Gastrocnemius medialis (tissue), 4 donors: ENCODE data around the gene HEXIM2. TPM values are rescaled to one million over a fixed set of nuclear protein-coding genes. Genes with fewer than 3 reads are reported as not detected.
A peak's percentile ranks its signal among the peaks of the same experiment; 100 is the strongest.

ENCODE experiments used
- ATAC-seq, 2 donors: fragments of 150-250 bp; one replicate each; pipeline ENCODE4 v1.9.1; 2016
- DNase-seq, 2 donors: peaks; one replicate each; pipeline ENCODE4 v3.0.0-alpha.2; 2019
- H3K27ac ChIP-seq, 4 donors: fragments of 200-600 bp; sonication (generic); 1 replicate in 1 of 4; 2 replicates in 3 of 4; pipeline ENCODE4 v1.5.1; 2016 to 2018; ENCODE audit warnings: mild to moderate bottlenecking in 2 of 4, moderate library complexity in 1 of 4
- H3K27me3 ChIP-seq, 3 donors: fragments of 200-600 bp; sonication (generic) in 2 of 3; 1 replicate in 1 of 3; 2 replicates in 2 of 3; pipeline versions ENCODE4 v1.5.1 to v1.6.0; 2016 to 2019; ENCODE audit warnings: mild to moderate bottlenecking in 1 of 3, moderate library complexity in 1 of 3
- H3K36me3 ChIP-seq, 2 donors: fragments of 200-600 bp; sonication (generic) in 1 of 2; one replicate each; pipeline ENCODE4 v1.5.1; 2017 to 2018
- H3K4me1 ChIP-seq, 2 donors: fragments of 200-600 bp; sonication (generic) in 1 of 2; one replicate each; pipeline ENCODE4 v1.5.1; 2016 to 2017; ENCODE audit warnings: mild to moderate bottlenecking in 2 of 2
- H3K4me3 ChIP-seq, 4 donors: fragments of 200-600 bp; sonication (generic) in 3 of 4; 1 replicate in 1 of 4; 2 replicates in 3 of 4; pipeline ENCODE4 v1.5.1; 2016 to 2019; ENCODE audit warnings: mild to moderate bottlenecking in 2 of 4
- H3K9me3 ChIP-seq, 3 donors: fragments of 200-600 bp; sonication (generic) in 2 of 3; 1 replicate in 1 of 3; 2 replicates in 2 of 3; pipeline ENCODE4 v1.5.1; 2016 to 2019
- POLR2A ChIP-seq, 2 donors: fragments of 450-650 bp; IDR thresholded peaks; one replicate each; pipeline ENCODE4 v1.6.1; 2017; ENCODE audit warnings: antibody characterized with exemption in 2 of 2, mild to moderate bottlenecking in 2 of 2, moderate library complexity in 2 of 2
- in situ Hi-C, 4 donors: fragments of 200-750 bp; cut with MboI; loops; one replicate each; pipeline versions ENCODE4 v1.15.0 to v1.8.0; 2017; ENCODE audit warnings: low sequenced_read_pairs in 4 of 4
- intact Hi-C: fragments of 100-400 bp; cut with DNase I; formaldehyde crosslinking; loops from one replicate; pipeline ENCODE4 v1.15.1; 2023; ENCODE audit warnings: low total_unique reads
- total RNA-seq, 4 donors: library from RNA; depleted of rRNA; stranded (reverse); fragments of >200 nt; gene quantifications; one replicate each; pipeline versions ENCODE4 v1.1.0 to v1.2.3, GENCODE V29; 2016
- TF ChIP-seq, protein P1 (sequence below), 5 experiments: fragments of 450-650 bp in 3 of 5; fragments of 200-600 bp in 2 of 5; sonication (generic) in 2 of 5; IDR thresholded peaks in 4 of 5; conservative IDR thresholded peaks in 1 of 5; 1 replicate in 4 of 5; 2 replicates in 1 of 5; pipeline ENCODE4 v1.5.1; 2016 to 2019; ENCODE audit warnings: antibody characterized with exemption in 5 of 5, mild to moderate bottlenecking in 3 of 5, moderate library complexity in 3 of 5

Gene HEXIM2
- total RNA-seq, 4 donors from 2014 or later = 31.4 to 70.8 (median 64.9) TPM

DNA sequence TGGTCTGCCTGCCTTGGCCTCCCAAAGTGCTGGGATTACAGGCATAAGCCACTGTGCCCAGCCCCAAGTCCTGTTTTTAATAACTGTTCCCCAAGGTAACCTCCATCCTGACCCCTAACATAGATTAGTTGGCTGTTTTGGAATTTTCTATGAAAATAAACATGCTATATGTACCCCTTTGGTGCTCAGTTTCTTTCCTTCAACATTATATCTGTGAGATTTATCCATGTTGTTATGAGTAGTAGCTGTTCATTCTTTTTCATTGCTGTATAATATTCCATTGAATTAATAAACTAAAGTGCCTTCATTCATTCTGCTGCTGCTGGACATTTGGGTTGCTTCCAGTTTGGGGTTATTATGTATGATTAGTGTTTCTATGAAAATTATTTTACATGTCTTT lies 33.7 kb downstream of the HEXIM2 start:
- ATAC-seq = no peak
- Histone ChIP-seq H3K27me3 (no peaks in the 10 kb centered on the region), H3K27ac (no peak overlapping the region), H3K4me3 (no peak overlapping the region), H3K4me1 (peaks cover 0 to 6% of the 10 kb centered on the region in 2 donors), H3K36me3 (no peaks in the 10 kb centered on the region), H3K9me3 (no peaks in the 10 kb centered on the region)
- in situ Hi-C loops = loop anchor here (5.0 to 10.0 kb wide), 3 partner anchors 53 to 61 kb away; partner anchors contain the start of genes ACBD4 (in 3 of the 4) and PLCD3 (in 1 of the 4)
- intact Hi-C loops = loop anchor here (2.0 to 10.0 kb wide), 2 partner anchors 19 to 281 kb away; partner anchors contain the start of gene GFAP
- no peak for DNase-seq
- no peak for TF ChIP-seq POLR2A (IDR thresholded peaks at IDR 0.05)
- TF ChIP-seq, protein P1, sequence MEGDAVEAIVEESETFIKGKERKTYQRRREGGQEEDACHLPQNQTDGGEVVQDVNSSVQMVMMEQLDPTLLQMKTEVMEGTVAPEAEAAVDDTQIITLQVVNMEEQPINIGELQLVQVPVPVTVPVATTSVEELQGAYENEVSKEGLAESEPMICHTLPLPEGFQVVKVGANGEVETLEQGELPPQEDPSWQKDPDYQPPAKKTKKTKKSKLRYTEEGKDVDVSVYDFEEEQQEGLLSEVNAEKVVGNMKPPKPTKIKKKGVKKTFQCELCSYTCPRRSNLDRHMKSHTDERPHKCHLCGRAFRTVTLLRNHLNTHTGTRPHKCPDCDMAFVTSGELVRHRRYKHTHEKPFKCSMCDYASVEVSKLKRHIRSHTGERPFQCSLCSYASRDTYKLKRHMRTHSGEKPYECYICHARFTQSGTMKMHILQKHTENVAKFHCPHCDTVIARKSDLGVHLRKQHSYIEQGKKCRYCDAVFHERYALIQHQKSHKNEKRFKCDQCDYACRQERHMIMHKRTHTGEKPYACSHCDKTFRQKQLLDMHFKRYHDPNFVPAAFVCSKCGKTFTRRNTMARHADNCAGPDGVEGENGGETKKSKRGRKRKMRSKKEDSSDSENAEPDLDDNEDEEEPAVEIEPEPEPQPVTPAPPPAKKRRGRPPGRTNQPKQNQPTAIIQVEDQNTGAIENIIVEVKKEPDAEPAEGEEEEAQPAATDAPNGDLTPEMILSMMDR (IDR thresholded peaks at IDR 0.05 in 4 of 5, conservative IDR thresholded peaks at IDR 0.05 in 1 of 5) = no peak

GRCh38 chr17:45197108-45197507 lies 35.4 kb downstream of the HEXIM2 start:
- Histone ChIP-seq H3K4me1 (peaks cover 5 to 6% of the 10 kb centered on the region in 2 donors), H3K27me3 (no peaks in the 10 kb centered on the region), H3K4me3 (no peak overlapping the region), H3K9me3 (no peaks in the 10 kb centered on the region), H3K36me3 (no peaks in the 10 kb centered on the region), H3K27ac (peak overlapping the region in 2 of 4 donors; percentile 60 to 61)
- intact Hi-C loops (loop anchor here (1.0 to 10.0 kb wide), 2 partner anchors 48 to 282 kb away; partner anchors contain the start of gene GFAP), in situ Hi-C loops (loop anchor here (5.0 to 10.0 kb wide), 3 partner anchors 55 to 62 kb away; partner anchors contain the start of genes ACBD4 (in 3 of the 4) and PLCD3 (in 1 of the 4))
- TF ChIP-seq, protein P1 (IDR thresholded peaks at IDR 0.05 in 4 of 5, conservative IDR thresholded peaks at IDR 0.05 in 1 of 5) = no peak
- no peak for TF ChIP-seq POLR2A (IDR thresholded peaks at IDR 0.05)
- DNase-seq (no peak), ATAC-seq (no peak)

- TF ChIP-seq, protein P1 (IDR thresholded peaks at IDR 0.05 in 4 of 5, conservative IDR thresholded peaks at IDR 0.05 in 1 of 5) = peak; percentile 99 to 100 (median 99)
- TF ChIP-seq POLR2A (IDR thresholded peaks at IDR 0.05) = no peak
- DNase-seq (peak; percentile 84 to 90), ATAC-seq (peak; percentile 88)
- no peaks in the 10 kb centered on the region for H3K27me3 ChIP-seq
- H3K27ac ChIP-seq = peak overlapping the region; percentile 60 to 65 (median 63)
- in situ Hi-C loops = loop anchor here (5.0 to 10.0 kb wide), 3 partner anchors 55 to 63 kb away; partner anchors contain the start of genes ACBD4 (in 3 of the 4) and PLCD3 (in 1 of the 4)
- no peaks in the 10 kb centered on the region for H3K36me3 ChIP-seq
- intact Hi-C loops = loop anchor here (1.0 to 10.0 kb wide), 3 partner anchors 48 to 283 kb away; partner anchors contain the start of genes ACBD4 and GFAP
- peaks cover 5 to 6% of the 10 kb centered on the region in 2 donors for H3K4me1 ChIP-seq
- no peak overlapping the region for H3K4me3 ChIP-seq
- H3K9me3 ChIP-seq = no peaks in the 10 kb centered on the region
These were observed 36.1 kb downstream of the HEXIM2 start for GRCh38 chr17:45197555-45198334.

DNA sequence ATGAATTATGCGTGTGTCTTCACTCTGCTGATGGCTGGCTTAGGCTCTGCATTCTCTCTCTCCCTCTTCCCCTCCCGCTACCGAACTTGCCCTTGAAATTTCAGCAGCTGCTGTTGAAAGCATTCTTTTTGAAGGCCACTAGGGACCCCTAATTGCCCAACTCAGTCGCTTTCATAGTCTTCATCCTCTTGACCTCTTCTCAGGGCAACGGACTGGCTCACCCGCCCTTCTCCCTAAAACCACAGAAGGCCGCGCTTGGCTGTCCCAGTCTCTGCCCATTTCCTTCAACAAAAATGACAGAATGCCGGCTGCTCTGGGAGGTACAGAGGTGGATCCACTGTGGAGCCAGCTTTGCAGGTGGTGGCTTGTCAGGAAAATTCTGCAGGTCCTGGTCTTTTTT lies 39.0 kb downstream of the HEXIM2 start:
- intact Hi-C loops (no loop called here), in situ Hi-C loops (loop anchor here in 1 of 4 donors (25.0 kb wide), 1 partner anchor 637 kb away; the partner anchor contains the start of gene SPPL2C)
- H3K27ac ChIP-seq = peak overlapping the region; percentile 0 to 68 (median 62)
- H3K4me1 ChIP-seq = peaks cover 5 to 6% of the 10 kb centered on the region in 2 donors
- H3K36me3 ChIP-seq = no peaks in the 10 kb centered on the region
- ATAC-seq (peak; percentile 50 to 57), DNase-seq (peak; percentile 52 to 78)
- no peak for TF ChIP-seq POLR2A (IDR thresholded peaks at IDR 0.05)
- TF ChIP-seq, protein P1 (IDR thresholded peaks at IDR 0.05 in 4 of 5, conservative IDR thresholded peaks at IDR 0.05 in 1 of 5) = no peak
- H3K27me3 ChIP-seq = no peaks in the 10 kb centered on the region
- H3K4me3 ChIP-seq = no peak overlapping the region
- H3K9me3 ChIP-seq = no peaks in the 10 kb centered on the region
